Activated CD4-positive, alpha-beta T cell treated with anti-CD3 and anti-CD28 coated beads for 48 hours (primary cell): Measurements from ENCODE around the gene KLHL3.
"Not testable (repeated sequence)": the region's sequence is repeated elsewhere in the genome, so short reads cannot be mapped to it uniquely, and the experiment has no call there.

Experiments used
- DNase-seq: peaks from one replicate; pipeline ENCODE4 v3.0.0-alpha.2; 2020

KLHL3 gene, protein sequence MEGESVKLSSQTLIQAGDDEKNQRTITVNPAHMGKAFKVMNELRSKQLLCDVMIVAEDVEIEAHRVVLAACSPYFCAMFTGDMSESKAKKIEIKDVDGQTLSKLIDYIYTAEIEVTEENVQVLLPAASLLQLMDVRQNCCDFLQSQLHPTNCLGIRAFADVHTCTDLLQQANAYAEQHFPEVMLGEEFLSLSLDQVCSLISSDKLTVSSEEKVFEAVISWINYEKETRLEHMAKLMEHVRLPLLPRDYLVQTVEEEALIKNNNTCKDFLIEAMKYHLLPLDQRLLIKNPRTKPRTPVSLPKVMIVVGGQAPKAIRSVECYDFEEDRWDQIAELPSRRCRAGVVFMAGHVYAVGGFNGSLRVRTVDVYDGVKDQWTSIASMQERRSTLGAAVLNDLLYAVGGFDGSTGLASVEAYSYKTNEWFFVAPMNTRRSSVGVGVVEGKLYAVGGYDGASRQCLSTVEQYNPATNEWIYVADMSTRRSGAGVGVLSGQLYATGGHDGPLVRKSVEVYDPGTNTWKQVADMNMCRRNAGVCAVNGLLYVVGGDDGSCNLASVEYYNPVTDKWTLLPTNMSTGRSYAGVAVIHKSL

DNA sequence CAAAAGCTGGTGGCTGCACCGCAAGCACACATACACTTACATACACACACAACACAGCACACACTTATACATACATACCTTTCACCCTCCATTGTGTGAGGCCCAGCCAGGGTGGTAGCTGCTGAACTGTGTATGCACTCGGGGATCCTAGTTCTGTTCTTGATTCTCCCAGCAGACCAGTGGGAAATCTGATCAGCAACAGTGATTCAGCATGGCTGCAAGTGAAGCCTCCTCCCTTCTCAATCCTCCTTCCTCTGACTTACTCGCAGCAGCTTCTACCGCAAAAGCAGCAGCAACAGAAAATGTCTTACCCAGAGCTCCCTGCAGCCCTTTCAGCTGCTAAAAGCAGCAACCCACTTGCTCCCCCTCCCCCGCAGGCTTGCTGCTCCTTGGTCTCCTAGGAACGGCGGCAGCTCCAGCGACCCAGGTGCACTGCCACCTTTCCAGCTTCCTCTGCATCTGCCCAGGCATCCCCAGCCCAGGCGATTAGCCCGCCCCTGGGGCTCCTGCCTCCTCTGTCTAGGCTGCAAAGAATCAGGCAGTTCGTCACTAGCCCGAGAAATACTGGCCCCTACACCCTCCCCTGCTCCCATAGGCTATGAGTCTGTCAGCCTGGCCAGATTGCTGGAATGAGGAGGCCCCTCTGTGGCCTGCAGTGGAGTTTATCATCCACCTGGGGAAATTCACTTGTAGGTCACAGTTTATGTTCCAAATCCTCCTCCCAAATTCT, at the start of gene KLHL3:
KLHL3 (minus strand) TSS at position 535 of the 730 bp plus-strand sequence; CDS start at position 92, 443 bp downstream.
- DNase-seq, result peak; percentile 55

DNA sequence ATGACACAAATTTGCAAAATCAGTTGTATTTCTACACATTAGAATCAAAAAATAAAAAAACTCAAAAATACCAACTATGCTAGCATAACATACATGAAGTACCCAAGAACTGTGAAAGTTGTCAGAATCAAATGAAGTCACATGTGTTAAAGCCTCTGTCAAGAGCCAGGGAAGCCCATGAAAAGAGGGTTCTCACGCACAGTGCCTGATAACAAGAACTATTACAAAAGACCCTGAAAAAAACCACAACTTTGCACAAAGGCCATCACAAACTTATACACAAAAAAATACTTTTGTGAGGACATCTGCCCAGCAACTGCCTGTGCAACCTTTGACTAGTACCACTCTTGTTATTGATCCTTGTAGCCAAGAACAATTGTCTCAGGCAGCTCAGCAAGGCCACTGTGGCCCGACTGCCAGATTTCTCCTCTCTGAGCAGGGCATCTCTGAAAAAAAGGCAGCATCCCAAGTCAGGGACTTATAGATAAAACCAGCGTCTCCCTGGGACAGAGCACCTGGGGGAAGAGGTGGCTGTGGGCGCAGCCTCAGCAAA, 47.2 kb upstream of the KLHL3 start:
- DNase-seq, result no peak

GRCh38 chr5:137782055-137782454, 46.2 kb upstream of the KLHL3 start:
- no peak for DNase-seq

DNA sequence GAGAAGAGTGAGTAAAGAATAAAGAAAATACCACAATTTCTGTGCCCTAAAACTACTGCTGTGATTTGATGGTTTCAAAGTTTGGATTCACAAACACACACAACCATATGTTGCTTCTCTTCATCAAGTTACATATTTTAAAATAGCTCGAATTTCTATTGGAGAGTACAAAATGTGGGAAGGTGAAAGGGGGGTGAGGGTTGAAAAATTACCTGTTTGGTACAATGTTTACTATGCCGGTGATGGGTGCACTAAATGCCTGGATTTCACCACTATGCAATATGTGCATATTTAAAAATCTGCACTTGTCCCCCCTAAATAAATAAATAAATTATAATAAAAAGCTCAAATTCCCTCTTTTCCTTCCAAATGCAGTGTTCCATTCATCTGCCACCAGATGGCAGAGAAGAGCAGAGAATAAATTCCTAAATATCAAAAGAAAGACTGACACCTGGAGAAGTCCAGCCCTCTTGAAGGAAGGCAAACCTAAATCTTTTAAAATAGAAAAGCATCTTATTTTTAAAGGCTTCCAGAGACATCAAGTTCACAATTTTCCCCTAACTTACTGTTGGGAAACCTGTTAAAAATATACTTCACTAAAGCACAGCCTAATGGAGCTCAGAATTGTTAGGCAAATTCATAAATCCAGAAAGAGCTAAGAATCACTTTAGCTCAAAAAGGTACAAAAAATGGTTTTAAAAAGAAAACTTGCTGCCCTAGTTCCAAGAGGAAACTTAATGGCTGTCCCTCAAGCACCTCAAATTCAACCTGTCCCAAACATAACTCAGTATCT, 43.1 kb upstream of the KLHL3 start:
- no peak for DNase-seq

DNA sequence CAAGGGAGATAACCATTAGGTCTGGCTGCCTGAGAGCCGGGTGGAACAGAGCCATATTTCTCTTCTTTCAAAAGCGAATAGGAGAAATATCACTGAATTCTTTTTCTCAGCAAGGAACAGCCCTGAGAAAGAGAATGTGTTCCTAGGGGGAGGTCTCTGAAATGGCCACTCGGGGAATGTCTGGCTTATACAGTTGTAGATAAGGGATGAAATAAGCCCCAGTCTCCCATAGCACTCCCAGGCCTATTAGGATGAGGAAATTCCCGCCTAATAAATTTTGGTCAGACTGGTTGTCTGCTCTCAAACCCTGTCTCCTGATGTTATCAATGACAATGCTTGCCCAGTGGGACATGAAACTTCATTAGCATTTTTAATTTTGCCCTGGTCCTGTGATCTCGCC, 32.0 kb upstream of the KLHL3 start:
- not testable (repeated sequence) for DNase-seq

GRCh38 chr5:137761566-137761965, 25.7 kb upstream of the KLHL3 start:
- DNase-seq, result no peak

GRCh38 chr5:137760719-137761516, 25.0 kb upstream of the KLHL3 start:
- no peak for DNase-seq

- no peak for DNase-seq
Observed at GRCh38 chr5:137760294-137760693, 24.4 kb upstream of the KLHL3 start.

DNA sequence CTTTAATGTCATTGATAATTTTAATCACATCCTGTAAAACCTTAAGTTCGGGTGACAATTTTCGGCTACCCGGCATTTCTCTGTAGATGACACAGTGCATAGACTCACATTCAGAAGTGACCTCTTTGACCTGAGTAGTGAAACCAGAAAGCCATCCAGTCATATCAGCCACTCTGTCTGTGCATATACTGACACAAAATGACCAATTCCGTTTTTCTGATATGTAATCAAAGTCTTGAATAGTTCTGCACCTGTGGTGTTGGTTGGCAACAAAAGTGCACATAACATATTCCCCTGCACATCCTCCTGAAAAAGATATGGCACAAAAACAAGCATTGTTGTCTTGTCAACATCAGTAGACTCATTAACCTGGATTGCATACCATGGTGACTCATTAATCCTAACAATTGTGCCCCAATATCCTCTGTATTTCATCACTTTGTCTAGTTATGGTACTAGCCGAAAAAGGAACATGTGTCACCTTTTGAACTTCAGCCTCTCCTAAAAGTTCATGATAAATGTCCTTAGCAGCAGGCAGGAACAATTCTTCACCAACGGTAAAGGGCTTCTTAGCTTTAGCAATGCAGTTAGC, 22.9 kb upstream of the KLHL3 start:
- peak; percentile 12 for DNase-seq

- DNase-seq, result no peak
Observed at GRCh38 chr5:137758121-137758520, 22.2 kb upstream of the KLHL3 start.

DNA sequence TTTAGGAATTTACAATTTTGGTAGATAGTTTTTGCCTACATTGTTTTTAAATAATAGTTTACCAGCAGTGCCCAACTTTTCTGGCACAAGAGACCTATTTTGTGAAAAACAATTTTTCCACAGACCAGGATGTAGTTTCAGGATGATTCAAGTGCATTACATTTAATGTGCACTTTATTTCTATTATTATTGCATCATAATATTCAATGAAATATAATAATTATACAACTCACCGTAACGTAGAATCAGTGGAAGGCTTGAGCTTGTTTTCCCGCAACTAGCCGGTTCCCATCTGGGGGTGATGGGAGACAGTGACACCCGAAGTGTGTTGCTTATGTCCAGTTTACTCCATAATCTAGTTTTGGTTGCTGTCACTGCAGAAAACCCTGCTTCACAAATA, 21.7 kb upstream of the KLHL3 start:
- DNase-seq, result no peak

GRCh38 chr5:137754961-137755762, 19.3 kb upstream of the KLHL3 start:
- DNase-seq, result no peak

DNA sequence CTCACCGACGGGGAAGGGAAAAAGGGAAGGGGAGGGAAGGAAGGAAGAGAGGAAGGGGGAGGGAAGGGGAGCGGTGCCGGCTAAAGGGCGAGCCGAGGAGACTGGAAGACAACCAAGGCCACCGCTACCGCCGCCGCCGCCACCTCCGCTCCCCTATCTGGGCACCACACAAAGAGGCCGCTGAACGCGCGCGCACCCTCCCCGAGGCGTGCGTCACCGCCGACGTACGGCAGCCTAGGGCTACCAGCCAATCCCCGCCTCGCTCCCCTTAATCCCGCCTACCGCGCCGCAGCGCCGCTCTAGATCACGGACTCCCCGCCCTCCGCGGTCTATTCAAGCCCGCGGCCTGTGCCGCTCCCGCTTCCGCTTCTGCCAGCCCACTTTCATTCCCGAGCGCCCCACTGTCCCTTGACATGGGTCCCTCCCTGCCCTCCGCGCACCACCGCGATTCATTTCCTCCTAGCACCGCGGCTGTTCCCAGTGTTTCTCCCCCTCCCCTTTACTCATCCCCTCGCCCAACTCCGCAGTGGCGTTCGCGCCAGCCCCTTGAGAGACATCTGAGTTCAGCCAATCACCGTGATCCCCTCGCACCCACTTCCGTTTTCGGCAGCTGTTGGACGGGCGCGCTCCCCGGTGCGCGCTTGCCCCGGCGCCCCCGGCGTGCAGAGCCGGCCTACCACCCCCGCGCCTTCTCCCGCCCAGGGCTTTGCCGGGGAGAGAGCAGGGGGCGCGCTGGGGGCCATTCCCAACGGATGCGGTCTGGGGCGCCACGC, 18.5 kb upstream of the KLHL3 start, which contains the start of gene HNRNPA0:
HNRNPA0 (minus strand) TSS at position 176 of the 773 bp plus-strand sequence. CDS start 297 bp downstream, outside the sequence.
- DNase-seq, result peak; percentile 98

DNA sequence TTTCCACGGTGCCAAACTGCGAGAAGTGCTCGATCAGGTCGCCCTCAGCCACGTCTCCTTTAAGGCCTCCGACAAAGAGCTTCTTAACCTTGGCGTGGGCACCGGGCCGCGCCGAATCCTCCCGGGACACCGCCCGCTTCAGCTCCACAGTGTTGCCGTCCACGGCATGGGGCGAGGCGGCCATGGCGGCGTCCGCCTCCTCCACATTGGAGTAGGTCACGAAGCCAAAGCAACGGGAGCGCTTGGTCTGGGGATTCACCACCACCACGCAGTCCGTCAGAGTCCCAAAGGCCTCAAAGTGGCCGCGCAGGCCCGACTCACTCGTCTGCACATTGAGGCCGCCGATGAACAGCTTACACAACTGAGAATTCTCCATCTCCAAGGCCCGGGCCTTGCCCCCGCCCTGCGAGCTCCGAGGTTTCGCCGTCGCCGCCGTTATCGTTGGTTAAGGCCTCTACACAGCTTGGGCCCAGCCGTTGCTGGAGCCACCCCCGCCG, 17.9 kb upstream of the KLHL3 start:
- DNase-seq, result no peak

DNA sequence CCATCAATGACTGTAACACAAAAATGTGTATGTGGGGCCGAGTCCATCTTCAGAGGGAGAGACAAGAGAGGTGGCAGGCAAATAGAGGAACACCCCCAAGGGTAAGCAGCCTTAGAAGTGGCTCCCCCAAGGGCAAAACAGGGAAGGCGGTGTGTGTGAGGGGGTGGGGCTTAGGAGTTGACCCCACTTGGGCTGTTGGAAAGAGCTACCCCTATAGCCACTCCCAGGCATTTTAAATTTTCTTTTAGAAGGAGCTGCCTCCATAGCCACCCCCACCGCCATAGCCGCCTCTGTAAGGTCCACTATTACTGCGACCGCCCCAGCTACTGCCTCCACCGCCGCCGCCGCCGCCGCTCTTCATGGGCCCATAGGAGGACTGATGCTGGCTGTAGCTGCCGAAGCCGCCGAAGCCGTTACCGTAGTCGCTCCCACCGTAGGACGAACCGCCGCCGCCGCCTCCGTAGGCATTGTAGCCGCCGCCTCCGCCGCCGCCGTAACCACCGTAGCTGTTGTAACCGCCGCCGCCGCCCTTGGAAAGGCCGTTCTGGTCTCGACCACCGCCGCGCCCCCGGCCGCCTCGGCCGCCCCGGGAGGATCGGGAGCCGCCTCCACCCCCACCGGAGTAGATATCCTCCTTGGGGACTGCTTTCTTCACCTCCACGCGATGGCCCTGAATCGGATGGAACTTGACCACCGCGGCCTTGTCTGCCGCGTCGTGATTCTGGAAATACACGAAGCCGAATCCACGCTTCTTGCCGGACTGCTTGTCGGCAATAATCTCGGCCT, 17.2 kb upstream of the KLHL3 start:
- peak; percentile 57 for DNase-seq

DNA sequence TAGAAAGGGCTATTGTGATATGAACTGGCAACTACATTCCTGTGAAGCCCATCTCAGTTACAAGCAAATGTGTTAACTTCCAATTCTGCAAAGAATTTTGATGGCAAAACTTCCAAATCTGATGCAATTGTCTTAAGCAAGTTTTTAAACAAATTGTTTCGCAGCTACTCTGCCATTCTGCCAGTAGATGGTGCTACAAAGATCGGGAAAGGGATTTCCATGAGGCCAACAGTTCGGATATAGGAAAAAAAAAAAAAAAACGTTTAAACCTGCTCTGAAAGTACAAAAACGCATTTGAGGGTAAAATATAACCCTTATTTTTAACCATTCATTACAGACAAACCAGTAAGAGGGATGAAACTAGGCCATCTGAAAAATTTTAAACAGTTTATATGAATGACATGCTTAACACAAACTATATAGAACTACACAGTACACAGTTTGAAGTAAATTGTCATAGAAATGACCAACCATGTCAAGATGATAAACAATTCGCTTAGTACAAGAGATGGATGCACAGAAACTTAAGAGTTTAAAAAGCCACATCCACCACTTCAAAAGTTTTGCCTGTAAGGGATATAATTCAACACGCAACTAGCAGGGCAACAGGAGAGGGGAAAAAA, 16.1 kb upstream of the KLHL3 start:
- no peak for DNase-seq

DNA sequence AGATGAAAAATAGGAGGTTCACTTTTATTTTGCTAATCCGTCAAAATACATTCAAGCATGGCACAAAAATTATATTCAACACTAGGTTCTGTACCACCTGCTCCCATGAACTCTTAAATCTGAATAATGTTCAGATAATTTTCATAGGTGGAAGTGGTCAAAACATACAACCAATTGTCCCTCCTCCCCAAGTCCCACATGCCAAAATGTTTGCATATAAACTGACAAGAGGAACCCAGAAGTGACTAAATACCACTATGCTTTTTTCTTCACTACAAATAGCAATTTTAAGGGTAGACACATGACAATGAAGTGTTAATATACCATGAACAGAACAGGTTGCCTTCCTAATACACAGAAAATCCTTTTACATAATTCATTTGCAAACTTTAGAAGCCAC, 14.5 kb upstream of the KLHL3 start:
- no peak for DNase-seq

DNA sequence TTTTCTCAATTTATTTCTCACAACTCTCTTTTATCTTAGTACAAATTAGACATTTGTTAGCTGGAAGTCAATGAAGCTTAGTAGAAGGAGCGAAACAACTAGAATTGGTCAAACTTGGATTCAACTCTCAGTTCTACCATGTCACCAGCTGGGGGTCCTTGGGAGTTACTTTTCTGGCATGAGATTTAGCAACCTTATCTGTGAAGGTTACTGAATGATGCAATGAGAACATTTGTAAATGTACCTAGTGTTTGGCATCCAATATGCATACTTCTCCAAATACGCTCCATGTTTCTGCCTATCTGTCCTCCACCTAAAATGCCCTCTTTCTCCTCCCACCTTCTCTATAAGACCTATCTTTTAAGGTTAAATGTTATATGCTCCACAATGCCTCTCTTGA, 12.0 kb upstream of the KLHL3 start:
- no peak for DNase-seq
